H1 (cell line): ENCODE data around the gene ANKRD6. TPM values are rescaled to one million over a fixed set of nuclear protein-coding genes. Genes with fewer than 3 reads are reported as not detected.

Experiments
- CTCF ChIA-PET: fragments of 300-600 bp; sonication (Branson Sonifier 250); formaldehyde crosslinking; loops from one replicate; lab custom pipeline; 2021; ENCODE audit not compliant: partially characterized antibody; lab: Charles Lee
- POLR2A ChIA-PET: fragments of 300-600 bp; sonication (Branson Sonifier 250); formaldehyde crosslinking; loops from one replicate; lab custom pipeline; 2021; ENCODE audit warnings: inconsistent platforms; ENCODE audit not compliant: partially characterized antibody; lab: Charles Lee
- DNase-seq, 2 experiments: peaks; one replicate each; pipeline versions ENCODE4 v3.0.0 to v3.0.0-alpha.2; 2010 to 2022; ENCODE audit warnings: low spot score in 2 of 2, low read depth in 1 of 2, mixed read lengths in 1 of 2
- FAIRE-seq: peaks from 2 replicates; lab custom pipeline; 2011; peaks lifted over from hg19 to GRCh38; lab: Jason Lieb, UNC
- H2AFZ ChIP-seq: 2 replicates; pipeline ENCODE4 v1.8.1; 2012; ENCODE audit warnings: low read length, inconsistent platforms
- H2AK5ac ChIP-seq: 2 replicates; pipeline ENCODE4 v1.6.1; 2013; ENCODE audit warnings: low read depth, low read length
- H2BK120ac ChIP-seq: replicated peaks from 2 replicates; pipeline ENCODE3; 2013; ENCODE audit warnings: low read depth, low read length, inconsistent platforms
- H2BK12ac ChIP-seq: 2 replicates; pipeline ENCODE4 v1.6.1; 2013; ENCODE audit warnings: low read depth, low read length
- H2BK15ac ChIP-seq: 2 replicates; pipeline ENCODE4 v1.6.1; 2013; ENCODE audit warnings: low read length
- H2BK20ac ChIP-seq: 2 replicates; pipeline ENCODE4 v1.6.1; 2013; ENCODE audit warnings: low read length
- H2BK5ac ChIP-seq: 2 replicates; pipeline ENCODE4 v1.6.1; 2013; ENCODE audit warnings: low read depth, low read length
- H3K14ac ChIP-seq: 2 replicates; pipeline ENCODE4 v1.6.1; 2013; ENCODE audit warnings: inconsistent platforms; ENCODE audit not compliant: insufficient read length
- H3K18ac ChIP-seq: 2 replicates; pipeline ENCODE4 v1.6.1; 2013; ENCODE audit warnings: low read length; ENCODE audit errors: extremely low read depth
- H3K23ac ChIP-seq: 2 replicates; pipeline ENCODE4 v1.6.1; 2013; ENCODE audit warnings: inconsistent platforms; ENCODE audit not compliant: insufficient read length
- H3K23me2 ChIP-seq: 2 replicates; pipeline ENCODE4 v1.6.1; 2013; ENCODE audit warnings: low read depth, low read length
- H3K27ac ChIP-seq: 2 replicates; pipeline ENCODE4 v1.6.1; 2011; ENCODE audit warnings: low read depth, low read length, inconsistent platforms
- H3K27me3 ChIP-seq, 4 experiments: replicated peaks in 1 of 4; 1 replicate in 1 of 4; 2 replicates in 3 of 4; pipeline versions ENCODE4 v1.6.1 to v1.8.1; 2011 to 2013; ENCODE audit warnings: low read length in 3 of 4, mild to moderate bottlenecking in 3 of 4, inconsistent platforms in 2 of 4, mixed read lengths in 2 of 4, moderate library complexity in 1 of 4; ENCODE audit not compliant: control insufficient read depth in 3 of 4, insufficient read depth in 3 of 4; ENCODE audit errors: extremely low read depth in 1 of 4
- H3K36me3 ChIP-seq, 4 experiments: 2 replicates each; pipeline versions ENCODE4 v1.6.1 to v1.8.1; 2011 to 2013; ENCODE audit warnings: mild to moderate bottlenecking in 4 of 4, low read length in 3 of 4, moderate library complexity in 2 of 4, control low read depth in 1 of 4, inconsistent platforms in 1 of 4; ENCODE audit not compliant: insufficient read depth in 4 of 4, control insufficient read depth in 2 of 4
- H3K4ac ChIP-seq: replicated peaks from 2 replicates; pipeline ENCODE3; 2013; ENCODE audit warnings: low read length, low read depth, mixed read lengths, inconsistent platforms; ENCODE audit not compliant: insufficient read length
- H3K4me1 ChIP-seq, 4 experiments: replicated peaks in 1 of 4; 1 replicate in 1 of 4; 2 replicates in 3 of 4; pipeline versions ENCODE4 v1.6.1 to v1.8.1; 2011 to 2013; ENCODE audit warnings: low read length in 3 of 4, inconsistent platforms in 2 of 4, mixed read lengths in 1 of 4; ENCODE audit not compliant: insufficient read depth in 4 of 4, control insufficient read depth in 3 of 4
- H3K4me2 ChIP-seq, 2 experiments: 2 replicates each; pipeline versions ENCODE4 v1.6.1 to v1.8.1; 2011 to 2013; ENCODE audit warnings: low read depth in 2 of 2, low read length in 2 of 2, control low read depth in 1 of 2, inconsistent platforms in 1 of 2, mild to moderate bottlenecking in 1 of 2; ENCODE audit not compliant: insufficient read depth in 1 of 2
- H3K4me3 ChIP-seq, 4 experiments: fragments of 200-600, 300-600 bp in 1 of 4; sonication (generic), shearing (Covaris generic), sonication (Bioruptor Twin) in 1 of 4; 2 replicates each; pipeline versions ENCODE4 v1.5.1 to v1.8.1; 2011 to 2016; ENCODE audit warnings: low read length in 4 of 4, low read depth in 3 of 4, control low read depth in 2 of 4, inconsistent platforms in 2 of 4, mild to moderate bottlenecking in 2 of 4, mixed read lengths in 1 of 4, moderate library complexity in 1 of 4; ENCODE audit not compliant: insufficient read depth in 2 of 4; ENCODE audit errors: extremely low read depth in 1 of 4
- H3K56ac ChIP-seq: replicated peaks from 2 replicates; pipeline ENCODE3; 2013; ENCODE audit warnings: low read depth, mild to moderate bottlenecking, mixed read lengths, low read length, inconsistent platforms; ENCODE audit not compliant: insufficient read length
- H3K79me1 ChIP-seq: 2 replicates; pipeline ENCODE4 v1.6.1; 2013; ENCODE audit warnings: low read depth, low read length, control low read depth
- H3K79me2 ChIP-seq, 2 experiments: 2 replicates each; pipeline versions ENCODE4 v1.6.1 to v1.8.1; 2012 to 2013; ENCODE audit warnings: low read length in 2 of 2, mild to moderate bottlenecking in 2 of 2, inconsistent platforms in 1 of 2; ENCODE audit not compliant: insufficient read depth in 2 of 2, control insufficient read depth in 1 of 2
- H3K9ac ChIP-seq, 4 experiments: replicated peaks in 1 of 4; 1 replicate in 1 of 4; 2 replicates in 3 of 4; pipeline versions ENCODE4 v1.6.1 to v1.8.1; 2011 to 2013; ENCODE audit warnings: low read depth in 3 of 4, low read length in 3 of 4, control low read depth in 2 of 4, mild to moderate bottlenecking in 2 of 4, moderate library complexity in 2 of 4, inconsistent platforms in 1 of 4; ENCODE audit errors: extremely low read depth in 1 of 4
- H3K9me3 ChIP-seq, 2 experiments: 2 replicates each; pipeline versions ENCODE4 v1.6.1 to v1.8.1; 2012 to 2013; ENCODE audit warnings: mild to moderate bottlenecking in 2 of 2, moderate library complexity in 2 of 2, control low read depth in 1 of 2, inconsistent platforms in 1 of 2, low read depth in 1 of 2, low read length in 1 of 2, mixed read lengths in 1 of 2; ENCODE audit not compliant: insufficient read depth in 2 of 2
- H4K20me1 ChIP-seq, 2 experiments: replicated peaks in 1 of 2; 2 replicates each; pipeline versions ENCODE3 to v1.8.1; 2011 to 2013; ENCODE audit warnings: inconsistent platforms in 2 of 2, low read length in 2 of 2, mild to moderate bottlenecking in 1 of 2; ENCODE audit not compliant: insufficient read depth in 2 of 2, control insufficient read depth in 1 of 2
- H4K5ac ChIP-seq: 2 replicates; pipeline ENCODE4 v1.6.1; 2013; ENCODE audit warnings: low read length, low read depth, mixed read lengths, inconsistent platforms; ENCODE audit not compliant: insufficient read length
- H4K8ac ChIP-seq: 2 replicates; pipeline ENCODE4 v1.8.0; 2013; ENCODE audit warnings: mild to moderate bottlenecking, moderate library complexity, low read length, inconsistent platforms; ENCODE audit not compliant: insufficient read depth; ENCODE audit errors: extremely low read depth
- H4K91ac ChIP-seq: replicated peaks from 2 replicates; pipeline ENCODE3; 2013; ENCODE audit warnings: low read length, mixed read lengths, inconsistent platforms; ENCODE audit not compliant: insufficient read length
- CEBPB ChIP-seq: IDR thresholded peaks from 2 replicates; pipeline ENCODE4 v1.6.1; 2012; ENCODE audit warnings: low read depth, low read length
- PHF8 ChIP-seq: fragments of 200-600 bp; sonication (generic); conservative IDR thresholded peaks from 2 replicates; pipeline ENCODE4 v1.7.1; 2012; ENCODE audit warnings: low read depth, mild to moderate bottlenecking, inconsistent platforms, low read length, moderate library complexity
- RAD21 ChIP-seq, 2 experiments: IDR thresholded peaks in 1 of 2; conservative IDR thresholded peaks in 1 of 2; 2 replicates each; pipeline ENCODE4 v1.6.1; 2011; ENCODE audit warnings: low read depth in 2 of 2, low read length in 2 of 2, improper control_type of control experiment in 1 of 2, inconsistent platforms in 1 of 2, mild to moderate bottlenecking in 1 of 2, moderate library complexity in 1 of 2
- RBBP5 ChIP-seq: IDR thresholded peaks from 2 replicates; pipeline ENCODE4 v1.7.1; 2012; ENCODE audit warnings: low read depth, mild to moderate bottlenecking, inconsistent platforms, low read length, moderate library complexity, borderline replicate concordance
- SRF ChIP-seq: IDR thresholded peaks from 2 replicates; pipeline ENCODE4 v1.6.1; 2011; ENCODE audit warnings: mild to moderate bottlenecking, low read depth, low read length, moderate library complexity
- WGBS, 2 experiments: shearing (Covaris generic) in 1 of 2; methylation state at CpG; one replicate each; pipeline versions ENCODE4 v1.1.6 to v1.1.7; 2013 to 2015; ENCODE audit warnings: low lambda C conversion rate in 2 of 2, mixed read lengths in 2 of 2, inconsistent platforms in 1 of 2, low coverage in 1 of 2, missing lambda C conversion rate in 1 of 2; ENCODE audit not compliant: insufficient replicate concordance in 2 of 2, insufficient coverage in 1 of 2, insufficient read length in 1 of 2; ENCODE audit errors: extremely low coverage in 1 of 2, missing lambda C conversion rate in 1 of 2; 5-methylcytosine and 5-hydroxymethylcytosine counted together
- polyA plus RNA-seq, 7 experiments: library from polyadenylated mRNA; depleted of rRNA in 3 of 7; stranded (reverse) in 5 of 7; unstranded in 2 of 7; fragments of >200 nt in 5 of 7; fragments of 200-250 nt in 2 of 7; gene quantifications; 1 replicate in 5 of 7; 2 replicates in 1 of 7; 4 replicates in 1 of 7; pipeline versions ENCODE4 v1.2.1 to v1.2.3, GENCODE V29; 2011 to 2013; ENCODE audit warnings: missing spikeins in 2 of 7, mixed read lengths in 2 of 7
- total RNA-seq: library from RNA; stranded (reverse); fragmentation: NEBNext Ultra II Directional; extraction: Animal tissue kit (Norgen Biotek cat#: 25700); gene quantifications from 2 replicates; pipeline ENCODE4 v1.2.1, GENCODE V29; 2021
- TF ChIP-seq, protein P1 (sequence below): IDR thresholded peaks from 2 replicates; pipeline ENCODE4 v1.6.1; 2012; ENCODE audit warnings: inconsistent platforms

The ANKRD6 gene
- total and polyA plus RNA-seq, 2 of the 8 experiments (the other 6 are each of a cell fraction or from before 2014, with no cell fraction given): 5.9 to 12.8 TPM

DNA sequence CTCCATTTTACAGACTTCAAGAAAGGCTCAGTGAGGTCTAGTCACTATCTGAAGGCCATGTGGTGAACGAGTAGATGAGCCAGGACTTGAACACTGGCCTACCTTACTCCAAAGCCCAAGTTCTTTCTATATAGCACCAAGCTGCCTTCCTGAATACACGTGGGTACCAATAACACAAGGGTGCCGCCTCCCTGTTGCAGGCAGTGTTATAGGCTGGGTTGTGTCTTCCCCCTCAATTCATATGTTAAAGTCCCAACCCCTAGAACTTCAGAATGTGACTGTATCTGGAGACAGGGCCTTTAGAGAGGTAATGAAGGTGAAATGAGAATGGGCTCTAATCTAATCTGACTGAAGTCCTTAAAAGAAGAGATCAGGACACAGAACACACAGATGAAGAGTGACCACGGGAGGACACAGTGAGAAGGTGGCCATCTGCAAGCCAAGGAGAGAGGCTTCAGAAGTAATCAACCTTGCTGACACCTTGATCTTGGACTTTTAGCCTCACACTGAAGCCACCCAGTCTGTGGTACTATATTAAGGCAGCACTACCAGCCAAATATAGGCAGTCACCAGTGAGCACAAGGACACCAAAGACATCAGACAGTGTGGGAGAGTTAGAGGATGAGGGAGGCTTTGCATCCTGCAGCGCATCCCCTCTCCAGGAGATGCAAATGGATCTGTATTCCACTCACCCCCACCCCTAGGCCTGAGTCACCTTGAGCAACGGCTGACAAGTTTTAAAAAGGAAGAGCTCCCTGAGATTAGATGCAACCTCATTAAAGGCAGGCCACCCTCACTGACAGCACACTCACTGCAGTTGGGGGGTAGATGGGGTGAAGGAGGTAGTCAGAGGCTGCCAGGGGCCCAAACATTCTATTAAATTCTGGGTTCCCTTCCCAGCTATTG is 246.5 kb downstream of the ANKRD6 start:
- peaks cover 44 to 93% (median 74%) of the 10 kb centered on the region in 4 experiments for H3K36me3 ChIP-seq
- H4K91ac ChIP-seq: peak overlapping the region; percentile 29
- peak overlapping the region; percentile 33; the same call in 1 of the 2 replicates for H2BK12ac ChIP-seq
- H2BK120ac ChIP-seq: no peak overlapping the region
- H2BK15ac ChIP-seq: no peak overlapping the region
- H4K8ac ChIP-seq: no peak overlapping the region
- ChIA-PET POLR2A (interaction anchor here (0.8 to 2.1 kb wide), 5 partner anchors 9 to 150 kb away, joined by 3 to 10 read pairs (median 5); no protein-coding TSS in a partner anchor), CTCF (interaction anchor here (0.7 to 1.3 kb wide), 4 partner anchors 11 to 39 kb away, joined by 3 to 6 read pairs (median 4); no protein-coding TSS in a partner anchor)
- no peak for DNase-seq
- no peak overlapping the region for H2AFZ ChIP-seq
- 0 out of 4 replicates have a peak, but pooled peaks cover 0 to 4% of the 10 kb centered on the region in 2 experiments for H3K79me2 ChIP-seq
- FAIRE-seq: no peak
- 0 out of 2 replicates have a peak overlapping the region, but pooled peaks have one; percentile 23 for H3K27ac ChIP-seq
- H3K23ac ChIP-seq: no peak overlapping the region
- H3K4ac ChIP-seq: no peak overlapping the region
- H2BK20ac ChIP-seq: peak overlapping the region; percentile 49; the same call in 1 of the 2 replicates
- 64% methylated on average over 6 of the region's 6 CpGs; no CpG with 5 or more reads in 1 of the 2 experiments for WGBS, 2 experiments
- no peaks in the 10 kb centered on the region for H3K27me3 ChIP-seq
- peaks cover 12 to 26% (median 20%) of the 10 kb centered on the region in 4 experiments; a peak in 6 of 7 replicates for H3K4me1 ChIP-seq
- H3K4me2 ChIP-seq: peak overlapping the region; percentile 36 to 64; a peak in 3 of 4 replicates
- H3K56ac ChIP-seq: no peak overlapping the region
- peak overlapping the region; percentile 49; the same call in 1 of the 2 replicates for H2AK5ac ChIP-seq
- no peaks in the 10 kb centered on the region for H4K20me1 ChIP-seq
- H3K18ac ChIP-seq: peak overlapping the region; percentile 52; the same call in 1 of the 2 replicates
- TF ChIP-seq, protein P1, sequence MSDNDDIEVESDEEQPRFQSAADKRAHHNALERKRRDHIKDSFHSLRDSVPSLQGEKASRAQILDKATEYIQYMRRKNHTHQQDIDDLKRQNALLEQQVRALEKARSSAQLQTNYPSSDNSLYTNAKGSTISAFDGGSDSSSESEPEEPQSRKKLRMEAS: peak; percentile 53; the same call in 1 of the 2 replicates
- TF ChIP-seq PHF8: no peak
- TF ChIP-seq SRF: no peak
- no peak for TF ChIP-seq CEBPB
- TF ChIP-seq RAD21 (IDR thresholded peaks at IDR 0.05 in 1 of 2, conservative IDR thresholded peaks at IDR 0.05 in 1 of 2; ENCODE audit: low read depth in 2 of 2, low read length in 2 of 2): no peak
- TF ChIP-seq RBBP5: no peak
- H3K9ac ChIP-seq: no peak overlapping the region
- H3K4me3 ChIP-seq: peak overlapping the region in 2 of 4 experiments; percentile 10 to 39; a peak in 2 of 8 replicates
- no peaks in the 10 kb centered on the region for H3K9me3 ChIP-seq
- H2BK5ac ChIP-seq: peak overlapping the region; percentile 83; the same call in 1 of the 2 replicates
- peak overlapping the region; percentile 7 for H4K5ac ChIP-seq
- peaks cover 2% of the 10 kb centered on the region; the same call in 1 of the 2 replicates for H3K79me1 ChIP-seq
- H3K14ac ChIP-seq: no peak overlapping the region
- H3K23me2 ChIP-seq: no peaks in the 10 kb centered on the region
